ENCODE measurements around the gene RANBP17.

DNA sequence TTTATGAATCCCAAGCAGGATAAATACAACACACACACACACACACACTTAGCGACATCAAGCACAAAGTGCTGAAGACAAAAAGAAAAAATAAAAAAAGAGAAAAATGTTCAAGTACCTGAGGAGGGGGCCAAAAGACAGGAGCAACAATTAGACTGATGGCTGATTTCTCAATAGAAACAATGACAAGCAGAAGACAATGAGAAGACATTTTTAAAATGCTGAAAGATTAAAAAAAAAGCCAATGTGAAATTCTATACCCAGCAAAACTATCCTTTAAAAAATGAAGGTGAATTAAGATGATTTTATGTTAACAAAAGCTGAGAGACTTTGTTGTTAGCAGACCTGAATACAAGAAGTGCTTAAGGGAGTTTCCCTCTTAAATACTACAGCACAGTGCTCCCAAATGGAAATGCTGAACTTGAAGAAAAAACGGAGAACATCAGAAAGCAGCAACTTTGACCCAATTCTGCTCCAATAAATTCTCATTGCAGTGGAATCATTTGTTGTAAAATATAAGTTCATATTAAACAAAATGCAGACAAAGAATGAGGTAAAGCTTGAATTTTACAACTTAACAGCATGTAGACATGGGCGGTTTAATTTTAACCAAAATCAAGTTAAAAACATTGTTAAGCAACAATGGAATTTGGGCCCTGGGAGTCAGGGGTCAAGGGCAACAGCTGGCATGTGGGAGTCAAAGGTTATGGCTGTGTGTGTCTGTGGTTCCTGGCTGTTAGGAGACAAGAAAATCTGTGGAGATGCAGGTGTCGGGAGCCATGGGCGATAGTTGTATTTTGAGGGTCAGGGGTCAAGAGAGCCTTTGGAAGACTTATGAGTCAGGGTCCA lies 776 bp upstream of the RANBP17 start:
- TF ChIP-seq EZH2 (IDR thresholded peaks at IDR 0.05), result no peak
- TF ChIP-seq, protein P1, sequence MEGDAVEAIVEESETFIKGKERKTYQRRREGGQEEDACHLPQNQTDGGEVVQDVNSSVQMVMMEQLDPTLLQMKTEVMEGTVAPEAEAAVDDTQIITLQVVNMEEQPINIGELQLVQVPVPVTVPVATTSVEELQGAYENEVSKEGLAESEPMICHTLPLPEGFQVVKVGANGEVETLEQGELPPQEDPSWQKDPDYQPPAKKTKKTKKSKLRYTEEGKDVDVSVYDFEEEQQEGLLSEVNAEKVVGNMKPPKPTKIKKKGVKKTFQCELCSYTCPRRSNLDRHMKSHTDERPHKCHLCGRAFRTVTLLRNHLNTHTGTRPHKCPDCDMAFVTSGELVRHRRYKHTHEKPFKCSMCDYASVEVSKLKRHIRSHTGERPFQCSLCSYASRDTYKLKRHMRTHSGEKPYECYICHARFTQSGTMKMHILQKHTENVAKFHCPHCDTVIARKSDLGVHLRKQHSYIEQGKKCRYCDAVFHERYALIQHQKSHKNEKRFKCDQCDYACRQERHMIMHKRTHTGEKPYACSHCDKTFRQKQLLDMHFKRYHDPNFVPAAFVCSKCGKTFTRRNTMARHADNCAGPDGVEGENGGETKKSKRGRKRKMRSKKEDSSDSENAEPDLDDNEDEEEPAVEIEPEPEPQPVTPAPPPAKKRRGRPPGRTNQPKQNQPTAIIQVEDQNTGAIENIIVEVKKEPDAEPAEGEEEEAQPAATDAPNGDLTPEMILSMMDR (IDR thresholded peaks at IDR 0.05), result no peak
